Suprapubic skin (tissue), 4 donors: Measurements from ENCODE around the gene TMEM232. TPM values are rescaled to one million over a fixed set of nuclear protein-coding genes. Genes with fewer than 3 reads are reported as not detected.

Experiments used
- DNase-seq, 2 donors: peaks; one replicate each; pipeline ENCODE4 v3.0.0-alpha.2; 2019; ENCODE audit warnings: low spot score in 2 of 2
- H3K27ac ChIP-seq: fragments of 200-600 bp; sonication (generic); one replicate; pipeline ENCODE4 v1.5.1; 2019
- H3K27me3 ChIP-seq: fragments of 200-600 bp; sonication (generic); one replicate; pipeline ENCODE4 v1.5.1; 2019
- H3K36me3 ChIP-seq: fragments of 200-600 bp; sonication (generic); one replicate; pipeline ENCODE4 v1.5.1; 2019
- H3K4me1 ChIP-seq: fragments of 200-600 bp; sonication (generic); one replicate; pipeline ENCODE4 v1.5.1; 2019
- H3K4me3 ChIP-seq: fragments of 200-600 bp; sonication (generic); one replicate; pipeline ENCODE4 v1.5.1; 2019; ENCODE audit warnings: mild to moderate bottlenecking
- H3K9me3 ChIP-seq: fragments of 200-600 bp; sonication (generic); one replicate; pipeline ENCODE4 v1.5.1; 2019
- CTCF ChIP-seq, 2 donors: fragments of 200-600 bp in 1 of 2; fragments of 450-650 bp in 1 of 2; sonication (generic) in 1 of 2; IDR thresholded peaks; one replicate each; pipeline ENCODE4 v1.5.1; 2016 to 2019; ENCODE audit warnings: antibody characterized with exemption in 2 of 2, mild to moderate bottlenecking in 1 of 2, moderate library complexity in 1 of 2
- EP300 ChIP-seq: sonication (generic); formaldehyde crosslinking; IDR thresholded peaks from one replicate; pipeline ENCODE4 v1.6.1; 2017; ENCODE audit warnings: antibody characterized with exemption
- POLR2A ChIP-seq, 2 donors: fragments of 450-650 bp; IDR thresholded peaks; one replicate each; pipeline ENCODE4 v1.6.1; 2017; ENCODE audit warnings: antibody characterized with exemption in 2 of 2, mild to moderate bottlenecking in 2 of 2, moderate library complexity in 2 of 2
- POLR2AphosphoS5 ChIP-seq, 3 donors: sonication (generic); formaldehyde crosslinking; IDR thresholded peaks; one replicate each; pipeline ENCODE4 v1.6.1; 2017; ENCODE audit warnings: antibody characterized with exemption in 3 of 3
- WGBS: methylation state at CpG from one replicate; pipeline ENCODE4 v1.1.5; 2018; 5-methylcytosine and 5-hydroxymethylcytosine counted together
- total RNA-seq, 4 donors: library from RNA; depleted of rRNA; stranded (reverse); fragments of >200 nt; gene quantifications; one replicate each; pipeline ENCODE4 v1.1.0, GENCODE V29; 2016

Gene TMEM232
- total RNA-seq, 4 donors from 2014 or later = 0.76 to 1.9 (median 0.98) TPM

- Histone ChIP-seq H3K4me3 (no peak overlapping the region), H3K9me3 (no peaks in the 10 kb centered on the region), H3K27ac (no peak overlapping the region), H3K27me3 (no peaks in the 10 kb centered on the region), H3K4me1 (no peaks in the 10 kb centered on the region), H3K36me3 (no peaks in the 10 kb centered on the region)
- WGBS = 96% methylated on average over 1 of the region's 1 CpG
- no peak for DNase-seq
- no peak for TF ChIP-seq EP300
- no peak for TF ChIP-seq POLR2AphosphoS5 (IDR thresholded peaks at IDR 0.05)
- no peak for TF ChIP-seq POLR2A (IDR thresholded peaks at IDR 0.05)
- no peak for TF ChIP-seq CTCF (IDR thresholded peaks at IDR 0.05)
Observed at GRCh38 chr5:110616009-110616408, 110.5 kb downstream of the TMEM232 start.

GRCh38 chr5:110612794-110613247 is 113.7 kb downstream of the TMEM232 start:
- no peaks in the 10 kb centered on the region for H3K36me3 ChIP-seq
- TF ChIP-seq POLR2AphosphoS5 (IDR thresholded peaks at IDR 0.05) (no peak), POLR2A (IDR thresholded peaks at IDR 0.05) (no peak), EP300 (no peak), CTCF (IDR thresholded peaks at IDR 0.05) (no peak)
- H3K27ac ChIP-seq = no peak overlapping the region
- H3K4me3 ChIP-seq = no peak overlapping the region
- no peaks in the 10 kb centered on the region for H3K27me3 ChIP-seq
- DNase-seq = no peak
- 70% methylated on average over 4 of the region's 4 CpGs for WGBS
- no peaks in the 10 kb centered on the region for H3K9me3 ChIP-seq
- H3K4me1 ChIP-seq = no peaks in the 10 kb centered on the region

GRCh38 chr5:110611817-110612216 is 114.7 kb downstream of the TMEM232 start:
- Histone ChIP-seq H3K4me1 (no peaks in the 10 kb centered on the region), H3K27ac (no peak overlapping the region), H3K9me3 (no peaks in the 10 kb centered on the region), H3K4me3 (no peak overlapping the region), H3K27me3 (no peaks in the 10 kb centered on the region), H3K36me3 (no peaks in the 10 kb centered on the region)
- WGBS = 75% methylated on average over 6 of the region's 6 CpGs
- TF ChIP-seq POLR2AphosphoS5 (IDR thresholded peaks at IDR 0.05) = no peak
- TF ChIP-seq CTCF (IDR thresholded peaks at IDR 0.05) = no peak
- no peak for TF ChIP-seq EP300
- TF ChIP-seq POLR2A (IDR thresholded peaks at IDR 0.05) = no peak
- no peak for DNase-seq

- no peaks in the 10 kb centered on the region for H3K4me1 ChIP-seq
- no peak overlapping the region for H3K27ac ChIP-seq
- H3K9me3 ChIP-seq = no peaks in the 10 kb centered on the region
- TF ChIP-seq POLR2A (IDR thresholded peaks at IDR 0.05) (no peak), CTCF (IDR thresholded peaks at IDR 0.05) (no peak), POLR2AphosphoS5 (IDR thresholded peaks at IDR 0.05) (no peak), EP300 (no peak)
- H3K27me3 ChIP-seq = no peaks in the 10 kb centered on the region
- no peak overlapping the region for H3K4me3 ChIP-seq
- no peaks in the 10 kb centered on the region for H3K36me3 ChIP-seq
- 87% methylated on average over 3 of the region's 4 CpGs for WGBS
- DNase-seq = no peak
Observed at GRCh38 chr5:110594866-110595265, 131.6 kb downstream of the TMEM232 start.

- TF ChIP-seq POLR2A (IDR thresholded peaks at IDR 0.05) = no peak
- TF ChIP-seq CTCF (IDR thresholded peaks at IDR 0.05) = no peak
- no peak for TF ChIP-seq POLR2AphosphoS5 (IDR thresholded peaks at IDR 0.05)
- no peak for TF ChIP-seq EP300
- DNase-seq = no peak
- WGBS = 49% methylated on average over 2 of the region's 2 CpGs
- Histone ChIP-seq H3K27ac (no peak overlapping the region), H3K4me3 (no peak overlapping the region), H3K27me3 (no peaks in the 10 kb centered on the region), H3K9me3 (no peaks in the 10 kb centered on the region), H3K4me1 (peaks cover 4% of the 10 kb centered on the region), H3K36me3 (no peaks in the 10 kb centered on the region)
Observed at GRCh38 chr5:110590187-110590586, 136.3 kb downstream of the TMEM232 start.
